T-helper 1 cell treated with Interleukin-12 subunit alpha and Interleukin-12 subunit beta and Interleukin-4 antibody, amounts not matched to agents 30 μg/mL and 1 μg/mL, for 36 hours (primary cell): ENCODE results near the gene TMEM273.

Source experiments
- H3K27ac Mint-ChIP-seq: one replicate; pipeline ENCODE4 v1.8.0; 2021; ENCODE audit warnings: mild to moderate bottlenecking, mixed read lengths
- H3K27me3 Mint-ChIP-seq: one replicate; pipeline ENCODE4 v1.8.0; 2021; ENCODE audit warnings: low read depth, mixed read lengths
- H3K36me3 Mint-ChIP-seq: one replicate; pipeline ENCODE4 v1.8.0; 2021; ENCODE audit warnings: low read depth, mixed read lengths
- H3K4me1 Mint-ChIP-seq: one replicate; pipeline ENCODE4 v1.8.0; 2021; ENCODE audit warnings: low read depth, mixed read lengths
- H3K4me3 Mint-ChIP-seq: one replicate; pipeline ENCODE4 v1.8.0; 2021; ENCODE audit warnings: mild to moderate bottlenecking, moderate library complexity, mixed read lengths
- H3K9me3 Mint-ChIP-seq: one replicate; pipeline ENCODE4 v1.8.0; 2021; ENCODE audit warnings: mixed read lengths

TMEM273 gene

DNA sequence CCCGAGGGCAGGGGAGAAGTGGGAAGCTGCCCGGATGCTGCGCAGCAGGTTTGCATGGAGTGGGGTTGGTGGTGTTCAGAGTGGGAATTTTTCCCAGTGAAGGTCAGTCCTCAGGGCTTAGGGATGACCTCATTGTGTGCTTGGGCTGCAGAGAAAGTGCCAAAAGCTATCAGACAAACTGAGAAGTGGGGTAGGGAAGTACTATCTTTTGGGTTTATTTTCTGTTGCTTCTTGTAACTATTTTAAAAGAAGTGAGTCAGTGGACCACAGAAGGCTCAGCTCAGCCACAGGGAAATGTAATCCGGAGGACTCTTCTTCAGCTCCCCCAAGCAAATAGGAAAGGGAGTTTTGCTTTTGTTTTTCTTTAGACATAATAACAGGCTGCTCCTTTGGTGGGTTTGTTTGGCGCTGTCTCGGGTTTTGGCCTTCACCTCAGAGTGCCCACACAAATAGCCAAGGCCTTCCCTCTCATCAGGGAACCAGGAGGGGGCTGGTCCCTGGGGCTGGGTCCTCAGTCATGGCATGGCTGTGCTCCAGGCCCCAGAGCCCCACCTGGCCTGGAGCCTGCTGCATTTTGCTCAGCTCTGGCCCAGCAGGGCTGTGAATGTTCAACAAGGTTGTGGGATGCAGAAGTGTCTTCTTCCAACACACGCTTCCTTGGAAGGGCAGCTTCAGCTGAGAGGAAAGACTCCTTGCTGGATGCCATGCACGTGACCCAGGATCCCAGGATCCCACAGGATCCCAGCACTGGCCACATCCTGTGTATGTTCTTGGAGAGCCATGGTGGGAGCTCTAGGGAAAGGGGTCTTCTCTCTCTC is 49.0 kb downstream of the TMEM273 start:
- H3K27me3 Mint-ChIP-seq = peaks cover 9% of the 10 kb centered on the region
- no peaks in the 10 kb centered on the region for H3K36me3 Mint-ChIP-seq
- no peak overlapping the region for H3K4me3 Mint-ChIP-seq
- H3K9me3 Mint-ChIP-seq = no peaks in the 10 kb centered on the region
- H3K4me1 Mint-ChIP-seq = no peaks in the 10 kb centered on the region
- H3K27ac Mint-ChIP-seq = no peak overlapping the region

DNA sequence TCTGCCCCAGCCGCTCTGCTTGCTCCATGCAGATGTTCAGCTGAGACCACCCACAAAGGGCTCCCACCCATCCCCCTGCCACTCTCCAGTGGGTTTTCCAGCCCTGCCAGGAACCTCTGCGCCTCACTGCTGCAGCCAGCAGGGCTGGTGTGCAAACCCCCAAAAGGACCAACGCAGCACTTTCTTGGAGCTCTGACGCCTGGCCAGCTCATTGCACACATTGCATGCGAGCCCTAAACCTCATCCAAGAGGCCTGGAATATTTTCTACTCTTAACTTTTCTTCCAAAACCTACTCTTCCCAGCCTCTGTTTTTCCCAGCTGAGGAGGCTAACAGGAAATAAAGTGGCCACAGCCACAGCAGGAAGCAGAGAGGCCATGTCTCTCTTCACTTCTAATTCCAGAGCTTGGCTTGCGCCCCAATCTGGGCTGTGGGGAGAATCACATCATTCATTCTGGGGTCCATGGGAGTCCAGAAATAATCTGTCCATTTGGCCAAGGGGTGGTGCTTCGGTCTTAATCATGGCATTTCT is 49.8 kb downstream of the TMEM273 start:
- Mint-ChIP-seq H3K4me1 (no peaks in the 10 kb centered on the region), H3K4me3 (no peak overlapping the region), H3K36me3 (no peaks in the 10 kb centered on the region)

DNA sequence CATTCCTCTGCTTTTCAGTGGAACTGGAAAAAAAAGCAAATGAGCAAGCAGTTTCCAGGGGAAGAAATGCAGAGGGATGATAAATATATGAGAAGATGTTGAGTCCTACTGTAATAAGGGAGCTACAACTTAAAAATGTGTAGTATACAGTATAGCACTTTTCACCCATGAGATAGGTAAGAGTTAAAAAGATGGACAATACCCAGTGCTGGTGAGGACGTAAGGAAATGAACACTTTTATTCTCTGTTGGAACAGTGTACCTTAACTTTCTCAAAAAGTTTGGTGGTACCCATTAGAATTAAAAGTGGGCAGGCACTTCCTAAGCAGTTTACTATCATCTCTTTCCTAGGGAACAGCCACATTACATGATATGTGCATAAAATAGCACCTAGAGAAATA is 51.7 kb downstream of the TMEM273 start:
- no peak overlapping the region for H3K27ac Mint-ChIP-seq
- H3K4me1 Mint-ChIP-seq = no peaks in the 10 kb centered on the region

More for the DNA sequence above, 49.8 kb downstream of the TMEM273 start:
- Mint-ChIP-seq H3K27ac (no peak overlapping the region), H3K9me3 (no peaks in the 10 kb centered on the region), H3K27me3 (peaks cover 5% of the 10 kb centered on the region)

DNA sequence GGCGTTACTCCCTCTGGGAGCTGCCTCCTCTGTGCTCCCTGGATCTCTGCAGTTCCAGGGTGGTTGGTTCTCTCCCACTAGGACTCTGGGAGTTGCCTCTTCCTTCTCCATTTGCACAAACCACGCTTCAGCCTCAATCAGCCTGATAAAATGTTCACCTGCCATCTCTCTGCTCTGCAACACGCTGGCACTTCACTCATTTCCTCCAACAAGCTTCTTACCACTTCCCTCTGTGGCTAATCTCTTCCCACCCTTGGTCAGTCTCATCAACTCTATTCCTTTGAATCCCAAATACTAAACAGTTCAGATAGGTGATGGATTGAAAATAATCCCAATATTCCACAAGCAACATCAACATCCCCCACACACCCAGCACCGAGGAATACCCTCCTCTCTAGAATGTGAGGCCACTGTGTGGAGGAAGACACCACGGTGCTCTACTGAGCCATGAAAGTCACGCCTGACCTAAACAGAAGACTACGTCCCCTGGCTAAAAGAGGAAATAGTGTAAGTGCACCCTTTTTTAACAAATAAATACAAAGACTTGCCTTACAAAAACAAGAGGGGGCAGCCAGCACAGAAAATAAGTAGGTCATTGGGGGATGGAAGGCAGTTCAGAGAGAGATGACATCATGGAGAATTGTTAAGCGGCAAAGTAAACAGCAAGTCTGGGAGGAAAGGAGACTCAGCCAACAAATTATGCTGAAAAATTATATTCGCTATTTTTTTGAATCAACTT is 52.4 kb downstream of the TMEM273 start:
- H3K9me3 Mint-ChIP-seq = no peaks in the 10 kb centered on the region
- no peak overlapping the region for H3K4me3 Mint-ChIP-seq
- no peaks in the 10 kb centered on the region for H3K27me3 Mint-ChIP-seq
- no peak overlapping the region for H3K27ac Mint-ChIP-seq
- H3K36me3 Mint-ChIP-seq = no peaks in the 10 kb centered on the region
- no peaks in the 10 kb centered on the region for H3K4me1 Mint-ChIP-seq

More for the DNA sequence above, 51.7 kb downstream of the TMEM273 start:
- Mint-ChIP-seq H3K36me3 (no peaks in the 10 kb centered on the region), H3K27me3 (no peaks in the 10 kb centered on the region), H3K4me3 (no peak overlapping the region), H3K9me3 (no peaks in the 10 kb centered on the region)

GRCh38 chr10:49134327-49134726 is 53.9 kb downstream of the TMEM273 start:
- Mint-ChIP-seq H3K4me1 (no peaks in the 10 kb centered on the region), H3K9me3 (no peaks in the 10 kb centered on the region), H3K27me3 (no peaks in the 10 kb centered on the region), H3K36me3 (no peaks in the 10 kb centered on the region), H3K27ac (no peak overlapping the region), H3K4me3 (no peak overlapping the region)

GRCh38 chr10:49133706-49134248 is 54.4 kb downstream of the TMEM273 start, which contains the start of gene FAM170B:
Gene FAM170B (minus strand): TSS chr10:49134021. CDS start chr10:49133918, 103 bp downstream.
- H3K9me3 Mint-ChIP-seq = no peaks in the 10 kb centered on the region
- H3K36me3 Mint-ChIP-seq = no peaks in the 10 kb centered on the region
- no peak within 1 kb of the TSS for H3K27ac Mint-ChIP-seq
- no peaks in the 10 kb centered on the region for H3K4me1 Mint-ChIP-seq
- no peak within 1 kb of the TSS for H3K4me3 Mint-ChIP-seq
- H3K27me3 Mint-ChIP-seq = peaks cover under 1% of the 10 kb centered on the region

DNA sequence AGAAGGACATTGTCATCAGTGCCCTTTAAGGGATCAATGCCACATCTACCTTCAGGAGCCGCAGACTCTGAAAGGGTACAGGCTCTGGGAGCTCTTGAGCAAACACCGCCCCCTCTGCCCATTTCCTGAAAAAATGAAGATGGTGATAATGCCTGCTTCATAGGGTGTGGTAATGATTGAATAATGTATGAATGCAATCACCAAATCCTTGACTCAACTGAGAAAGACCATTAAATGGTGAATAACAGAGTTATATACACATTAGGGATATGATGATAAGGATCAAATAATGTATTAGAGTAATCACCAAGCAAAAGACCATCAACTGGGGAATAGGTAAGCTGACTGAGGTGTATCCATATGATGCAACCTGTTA is 55.8 kb downstream of the TMEM273 start:
- Mint-ChIP-seq H3K27me3 (peaks cover 5% of the 10 kb centered on the region), H3K4me1 (no peaks in the 10 kb centered on the region), H3K36me3 (no peaks in the 10 kb centered on the region), H3K27ac (no peak overlapping the region), H3K9me3 (no peaks in the 10 kb centered on the region), H3K4me3 (no peak overlapping the region)

GRCh38 chr10:49131507-49132361 is 56.5 kb downstream of the TMEM273 start:
- H3K4me1 Mint-ChIP-seq = no peaks in the 10 kb centered on the region
- no peak overlapping the region for H3K4me3 Mint-ChIP-seq
- no peaks in the 10 kb centered on the region for H3K36me3 Mint-ChIP-seq
- no peaks in the 10 kb centered on the region for H3K9me3 Mint-ChIP-seq
- H3K27me3 Mint-ChIP-seq = peaks cover 5% of the 10 kb centered on the region
- no peak overlapping the region for H3K27ac Mint-ChIP-seq

DNA sequence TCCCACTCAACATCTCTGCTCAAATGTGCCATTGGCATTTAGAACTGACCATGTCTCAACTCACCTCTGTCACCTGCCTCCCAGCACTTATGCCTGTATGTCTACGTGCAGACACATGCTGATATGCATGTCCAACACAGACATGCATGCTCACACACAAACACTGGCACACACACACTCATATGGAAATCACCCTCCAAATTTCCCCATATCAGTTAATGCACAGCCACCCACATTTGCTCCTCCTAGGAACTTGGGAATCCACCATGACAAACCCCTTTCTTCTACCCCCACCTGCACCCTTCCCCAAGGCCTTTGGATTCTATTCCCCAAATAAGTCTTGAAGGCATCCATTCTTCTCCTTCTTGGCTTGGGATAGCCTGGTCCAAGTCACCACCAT is 58.8 kb downstream of the TMEM273 start:
- no peaks in the 10 kb centered on the region for H3K4me1 Mint-ChIP-seq
- no peak overlapping the region for H3K4me3 Mint-ChIP-seq
- peaks cover 8% of the 10 kb centered on the region for H3K27me3 Mint-ChIP-seq
- H3K27ac Mint-ChIP-seq = no peak overlapping the region
- no peaks in the 10 kb centered on the region for H3K36me3 Mint-ChIP-seq
- H3K9me3 Mint-ChIP-seq = no peaks in the 10 kb centered on the region

DNA sequence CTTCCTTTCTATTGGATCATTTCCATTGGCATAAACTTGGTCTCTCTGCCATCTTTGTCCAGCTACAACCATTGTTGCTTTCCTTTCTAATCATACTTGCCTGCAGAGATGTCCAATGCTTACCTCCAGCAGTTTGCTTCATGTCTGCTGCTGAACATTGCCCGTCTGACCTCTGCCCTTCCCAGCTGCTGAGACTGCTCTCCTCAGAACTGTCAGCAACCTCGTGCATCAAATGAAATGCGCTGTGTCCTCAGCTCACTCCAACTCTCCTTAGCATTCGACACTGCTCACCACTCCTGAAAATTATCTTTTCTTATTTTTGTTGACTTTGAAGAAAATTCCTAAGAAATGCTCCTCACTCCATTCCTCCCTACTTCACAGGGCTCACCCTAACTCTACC is 59.3 kb downstream of the TMEM273 start:
- no peak overlapping the region for H3K27ac Mint-ChIP-seq
- H3K9me3 Mint-ChIP-seq = no peaks in the 10 kb centered on the region
- H3K4me1 Mint-ChIP-seq = no peaks in the 10 kb centered on the region
- H3K36me3 Mint-ChIP-seq = no peaks in the 10 kb centered on the region
- H3K4me3 Mint-ChIP-seq = no peak overlapping the region
- peaks cover 14% of the 10 kb centered on the region for H3K27me3 Mint-ChIP-seq

DNA sequence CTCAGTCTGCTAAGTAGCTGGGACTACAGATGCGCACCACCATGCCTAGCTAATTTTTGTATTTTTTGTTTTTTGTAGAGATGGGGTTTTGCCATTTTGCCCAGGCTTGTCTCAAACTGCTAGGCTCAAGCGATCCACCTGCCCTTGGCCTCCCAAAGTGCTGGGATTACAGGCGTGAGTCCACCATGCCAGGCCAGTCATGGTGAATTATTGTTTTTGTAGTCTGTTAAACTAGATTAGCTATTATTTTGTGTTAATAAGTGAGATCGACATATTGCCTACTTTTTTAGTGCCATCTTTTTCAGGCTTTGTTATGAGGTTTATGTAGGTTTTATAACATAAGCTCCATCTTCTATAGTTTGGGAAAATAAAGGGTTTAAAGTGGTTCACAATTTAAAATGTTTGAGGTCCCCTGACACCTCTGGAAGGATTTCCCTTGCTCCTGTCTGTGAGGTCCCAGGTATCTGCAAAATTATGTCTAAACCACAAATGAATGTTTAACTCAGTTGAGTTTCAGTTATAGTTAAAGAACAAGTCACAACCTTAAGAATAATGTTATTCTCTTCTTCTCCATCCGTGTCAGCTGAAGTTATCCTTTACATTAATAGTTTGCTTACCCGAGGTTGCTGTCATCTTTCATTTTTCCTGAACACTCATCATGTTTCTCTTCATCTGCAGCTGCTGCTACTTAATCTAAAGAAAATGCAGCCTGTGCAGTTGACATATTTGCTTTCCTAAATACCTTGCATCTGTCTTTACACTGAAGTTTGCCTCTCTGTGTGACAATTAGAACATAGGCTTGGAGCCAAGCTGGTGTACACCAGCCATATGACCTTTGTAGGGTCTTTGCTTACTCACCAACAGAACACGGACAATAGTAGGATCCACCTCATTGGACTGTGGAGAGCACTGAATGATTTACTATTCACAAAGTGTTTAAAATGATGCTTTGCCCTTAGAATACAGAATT is 63.9 kb downstream of the TMEM273 start:
- Mint-ChIP-seq H3K4me3 (no peak overlapping the region), H3K9me3 (no peaks in the 10 kb centered on the region), H3K27me3 (peaks cover 30% of the 10 kb centered on the region), H3K27ac (no peak overlapping the region), H3K36me3 (no peaks in the 10 kb centered on the region), H3K4me1 (no peaks in the 10 kb centered on the region)

- H3K36me3 Mint-ChIP-seq = no peaks in the 10 kb centered on the region
- H3K9me3 Mint-ChIP-seq = no peaks in the 10 kb centered on the region
- no peak overlapping the region for H3K27ac Mint-ChIP-seq
These were observed 67.3 kb downstream of the TMEM273 start for GRCh38 chr10:49120911-49121310.

DNA sequence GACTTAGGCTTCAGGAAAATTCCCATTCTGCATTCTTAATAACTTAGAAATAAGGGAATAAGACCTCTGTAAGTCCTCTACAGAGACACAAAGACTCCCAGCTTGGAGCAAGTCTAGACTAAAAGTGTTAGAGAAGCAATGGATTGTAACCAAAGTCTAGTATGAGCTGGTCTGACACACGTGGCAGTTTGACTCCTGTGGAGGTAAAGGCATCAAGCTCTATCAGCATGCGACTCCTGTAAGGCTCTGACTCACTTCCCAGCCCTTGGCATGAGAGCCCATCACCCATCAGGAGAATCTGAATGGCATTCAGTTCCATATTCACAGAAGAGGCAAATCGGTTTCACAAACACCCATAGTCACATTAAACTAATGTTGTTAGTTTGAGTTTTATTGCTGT is 68.4 kb downstream of the TMEM273 start:
- Mint-ChIP-seq H3K27me3 (peaks cover 55% of the 10 kb centered on the region), H3K4me3 (no peak overlapping the region), H3K4me1 (peaks cover 4% of the 10 kb centered on the region), H3K27ac (no peak overlapping the region), H3K36me3 (no peaks in the 10 kb centered on the region), H3K9me3 (no peaks in the 10 kb centered on the region)

More at GRCh38 chr10:49120911-49121310, 67.3 kb downstream of the TMEM273 start:
- H3K4me3 Mint-ChIP-seq = no peak overlapping the region
- peaks cover 4% of the 10 kb centered on the region for H3K4me1 Mint-ChIP-seq
- H3K27me3 Mint-ChIP-seq = peaks cover 51% of the 10 kb centered on the region
